HepG2 (cell line): Measurements from ENCODE around the gene TENM3. TPM values are rescaled to one million over a fixed set of nuclear protein-coding genes. Genes with fewer than 3 reads are reported as not detected.

Source experiments
- ARNT2 ChIP-seq: sonication (generic); formaldehyde crosslinking; IDR thresholded peaks from 2 replicates; pipeline ENCODE4 v1.8.0; 2022; ENCODE audit warnings: mild to moderate bottlenecking, low read depth, missing genetic modification reagents, moderate library complexity
- BORCS8-MEF2B ChIP-seq: sonication (generic); formaldehyde crosslinking; IDR thresholded peaks from 2 replicates; pipeline ENCODE4 v1.8.0; 2022; ENCODE audit warnings: mild to moderate bottlenecking, missing genetic modification reagents
- FOXO1 ChIP-seq: sonication (generic); formaldehyde crosslinking; IDR thresholded peaks from 2 replicates; pipeline ENCODE4 v1.4.0; 2020; ENCODE audit warnings: missing genetic modification reagents
- HNRNPK ChIP-seq: fragments of 200-400 bp; formaldehyde crosslinking; IDR thresholded peaks from 2 replicates; pipeline ENCODE4 v1.6.1; 2018; ENCODE audit warnings: low read length, low read depth, moderate library complexity, mild to moderate bottlenecking; ENCODE audit not compliant: poor library complexity, severe bottlenecking
- MYPOP ChIP-seq: sonication (generic); formaldehyde crosslinking; IDR thresholded peaks from 2 replicates; pipeline ENCODE4 v1.8.1; 2023; ENCODE audit warnings: mild to moderate bottlenecking, moderate library complexity, missing genetic modification reagents
- POGZ ChIP-seq: sonication (generic); formaldehyde crosslinking; IDR thresholded peaks from 2 replicates; pipeline ENCODE4 v1.4.0; 2020; ENCODE audit warnings: mild to moderate bottlenecking, missing genetic modification reagents
- RXRA ChIP-seq: sonication (generic); formaldehyde crosslinking; IDR thresholded peaks from 2 replicates; pipeline ENCODE4 v1.5.1; 2020; ENCODE audit warnings: missing genetic modification reagents
- SATB2 ChIP-seq: sonication (generic); formaldehyde crosslinking; IDR thresholded peaks from 2 replicates; pipeline ENCODE4 v1.5.0; 2020; ENCODE audit warnings: missing genetic modification reagents
- SIX4 ChIP-seq: sonication (generic); formaldehyde crosslinking; IDR thresholded peaks from 2 replicates; pipeline ENCODE4 v1.4.0; 2020; ENCODE audit warnings: missing genetic modification reagents
- SKI ChIP-seq: fragments of 450-650 bp; IDR thresholded peaks from one replicate; pipeline ENCODE4 v1.6.1; 2018; ENCODE audit warnings: mild to moderate bottlenecking; ENCODE audit not compliant: partially characterized antibody
- SPEN ChIP-seq: sonication (generic); formaldehyde crosslinking; IDR thresholded peaks from 2 replicates; pipeline ENCODE4 v1.5.1; 2020; ENCODE audit warnings: low read depth, mild to moderate bottlenecking, missing genetic modification reagents
- TBX2 ChIP-seq: sonication (generic); formaldehyde crosslinking; IDR thresholded peaks from 2 replicates; pipeline ENCODE4 v1.5.0; 2020; ENCODE audit warnings: missing genetic modification reagents, mild to moderate bottlenecking, borderline replicate concordance
- ZNF549 ChIP-seq: sonication (generic); formaldehyde crosslinking; IDR thresholded peaks from 2 replicates; pipeline ENCODE4 v1.5.0; 2020; ENCODE audit warnings: missing genetic modification reagents
- ZNF615 ChIP-seq: sonication (generic); formaldehyde crosslinking; IDR thresholded peaks from 2 replicates; pipeline ENCODE4 v1.5.0; 2020; ENCODE audit warnings: mild to moderate bottlenecking, missing genetic modification reagents, borderline replicate concordance
- ZNF749 ChIP-seq: sonication (generic); formaldehyde crosslinking; IDR thresholded peaks from 2 replicates; pipeline ENCODE4 v1.8.0; 2022; ENCODE audit warnings: mild to moderate bottlenecking, missing genetic modification reagents, moderate library complexity, borderline replicate concordance
- ZSCAN21 ChIP-seq: sonication (generic); formaldehyde crosslinking; IDR thresholded peaks from 2 replicates; pipeline ENCODE4 v1.8.0; 2022; ENCODE audit warnings: mild to moderate bottlenecking, missing genetic modification reagents, moderate library complexity, borderline replicate concordance
- polyA plus RNA-seq, 8 experiments: library from polyadenylated mRNA; depleted of rRNA in 3 of 8; stranded (reverse) in 7 of 8; unstranded in 1 of 8; fragments of >200 nt; fragmentation: Illumina TruSeq in 4 of 8; extraction: Trizol in 4 of 8; gene quantifications; 2 replicates each; pipeline versions ENCODE4 v1.2.1 to v1.2.3, GENCODE V29; 2011 to 2016; ENCODE audit warnings: low read depth in 4 of 8, missing spikeins in 1 of 8, mixed read lengths in 1 of 8; ENCODE audit not compliant: insufficient read depth in 1 of 8
- total RNA-seq, 5 experiments: library from RNA; depleted of rRNA; stranded (reverse); fragments of >200 nt; fragmentation: Illumina TruSeq; extraction: Trizol; gene quantifications; 2 replicates each; pipeline ENCODE4 v1.2.3, GENCODE V29; 2016; ENCODE audit warnings: low read depth in 1 of 5
- TF ChIP-seq, protein P1 (sequence below): sonication (generic); formaldehyde crosslinking; IDR thresholded peaks from 2 replicates; pipeline ENCODE4 v1.4.0; 2020; ENCODE audit warnings: missing genetic modification reagents
- TF ChIP-seq, protein P2 (sequence below): sonication (generic); formaldehyde crosslinking; IDR thresholded peaks from 2 replicates; pipeline ENCODE4 v1.4.0; 2020; ENCODE audit warnings: missing genetic modification reagents

Gene TENM3
- total and polyA plus RNA-seq, 2 of the 13 experiments (the other 11 are each of a cell fraction or from before 2014, with no cell fraction given), result 0.04 TPM; not detected in 1

GRCh38 chr4:182448281-182449151 lies 205.3 kb downstream of the TENM3 start (continued):
- TF ChIP-seq HNRNPK (peak; percentile 39), BORCS8-MEF2B (CRISPR knock-in tag) (no peak), FOXO1 (CRISPR knock-in tag) (peak; percentile 69; the same call in 1 of the 2 replicates), ZNF749 (no peak), RXRA (CRISPR knock-in tag) (no peak), ZNF615 (CRISPR knock-in tag) (no peak), SIX4 (CRISPR knock-in tag) (peak; percentile 94), ARNT2 (peak; percentile 82), ZSCAN21 (CRISPR knock-in tag) (peak; percentile 73; the same call in 1 of the 2 replicates), POGZ (peak; percentile 59; the same call in 1 of the 2 replicates), TBX2 (CRISPR knock-in tag) (peak; percentile 43; the same call in 1 of the 2 replicates), MYPOP (CRISPR knock-in tag) (0 out of 2 replicates have a peak, but pooled peaks have one; percentile 35), SPEN (0 out of 2 replicates have a peak, but pooled peaks have one; percentile 38), ZNF549 (CRISPR knock-in tag) (no peak), SKI (peak; percentile 80), SATB2 (CRISPR knock-in tag) (no peak)
- TF ChIP-seq, protein P1, sequence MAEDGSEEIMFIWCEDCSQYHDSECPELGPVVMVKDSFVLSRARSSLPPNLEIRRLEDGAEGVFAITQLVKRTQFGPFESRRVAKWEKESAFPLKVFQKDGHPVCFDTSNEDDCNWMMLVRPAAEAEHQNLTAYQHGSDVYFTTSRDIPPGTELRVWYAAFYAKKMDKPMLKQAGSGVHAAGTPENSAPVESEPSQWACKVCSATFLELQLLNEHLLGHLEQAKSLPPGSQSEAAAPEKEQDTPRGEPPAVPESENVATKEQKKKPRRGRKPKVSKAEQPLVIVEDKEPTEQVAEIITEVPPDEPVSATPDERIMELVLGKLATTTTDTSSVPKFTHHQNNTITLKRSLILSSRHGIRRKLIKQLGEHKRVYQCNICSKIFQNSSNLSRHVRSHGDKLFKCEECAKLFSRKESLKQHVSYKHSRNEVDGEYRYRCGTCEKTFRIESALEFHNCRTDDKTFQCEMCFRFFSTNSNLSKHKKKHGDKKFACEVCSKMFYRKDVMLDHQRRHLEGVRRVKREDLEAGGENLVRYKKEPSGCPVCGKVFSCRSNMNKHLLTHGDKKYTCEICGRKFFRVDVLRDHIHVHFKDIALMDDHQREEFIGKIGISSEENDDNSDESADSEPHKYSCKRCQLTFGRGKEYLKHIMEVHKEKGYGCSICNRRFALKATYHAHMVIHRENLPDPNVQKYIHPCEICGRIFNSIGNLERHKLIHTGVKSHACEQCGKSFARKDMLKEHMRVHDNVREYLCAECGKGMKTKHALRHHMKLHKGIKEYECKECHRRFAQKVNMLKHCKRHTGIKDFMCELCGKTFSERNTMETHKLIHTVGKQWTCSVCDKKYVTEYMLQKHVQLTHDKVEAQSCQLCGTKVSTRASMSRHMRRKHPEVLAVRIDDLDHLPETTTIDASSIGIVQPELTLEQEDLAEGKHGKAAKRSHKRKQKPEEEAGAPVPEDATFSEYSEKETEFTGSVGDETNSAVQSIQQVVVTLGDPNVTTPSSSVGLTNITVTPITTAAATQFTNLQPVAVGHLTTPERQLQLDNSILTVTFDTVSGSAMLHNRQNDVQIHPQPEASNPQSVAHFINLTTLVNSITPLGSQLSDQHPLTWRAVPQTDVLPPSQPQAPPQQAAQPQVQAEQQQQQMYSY (CRISPR knock-in tag), result peak; percentile 69; the same call in 1 of the 2 replicates
- TF ChIP-seq, protein P2, sequence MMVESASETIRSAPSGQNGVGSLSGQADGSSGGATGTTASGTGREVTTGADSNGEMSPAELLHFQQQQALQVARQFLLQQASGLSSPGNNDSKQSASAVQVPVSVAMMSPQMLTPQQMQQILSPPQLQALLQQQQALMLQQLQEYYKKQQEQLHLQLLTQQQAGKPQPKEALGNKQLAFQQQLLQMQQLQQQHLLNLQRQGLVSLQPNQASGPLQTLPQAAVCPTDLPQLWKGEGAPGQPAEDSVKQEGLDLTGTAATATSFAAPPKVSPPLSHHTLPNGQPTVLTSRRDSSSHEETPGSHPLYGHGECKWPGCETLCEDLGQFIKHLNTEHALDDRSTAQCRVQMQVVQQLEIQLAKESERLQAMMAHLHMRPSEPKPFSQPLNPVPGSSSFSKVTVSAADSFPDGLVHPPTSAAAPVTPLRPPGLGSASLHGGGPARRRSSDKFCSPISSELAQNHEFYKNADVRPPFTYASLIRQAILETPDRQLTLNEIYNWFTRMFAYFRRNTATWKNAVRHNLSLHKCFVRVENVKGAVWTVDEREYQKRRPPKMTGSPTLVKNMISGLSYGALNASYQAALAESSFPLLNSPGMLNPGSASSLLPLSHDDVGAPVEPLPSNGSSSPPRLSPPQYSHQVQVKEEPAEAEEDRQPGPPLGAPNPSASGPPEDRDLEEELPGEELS, result peak; percentile 41; the same call in 1 of the 2 replicates
